Cardiac muscle cell (in vitro differentiated cells and primary cell): ENCODE results near the gene CARD10. TPM values are rescaled to one million over a fixed set of nuclear protein-coding genes. Genes with fewer than 3 reads are reported as not detected.

ENCODE experiments used
- DNase-seq, 2 donors: peaks; one replicate each; pipeline versions ENCODE4 v3.0.0 to v3.0.0-alpha.2; 2010 to 2017; ENCODE audit warnings: low read depth in 1 of 2, low spot score in 1 of 2
- H3K27ac ChIP-seq: fragments of 200-600 bp; sonication (generic); 2 replicates; pipeline ENCODE4 v1.5.1; 2016
- H3K27me3 ChIP-seq: fragments of 200-600 bp; sonication (generic); 2 replicates; pipeline ENCODE4 v1.6.0; 2016; ENCODE audit warnings: control low read depth
- H3K36me3 ChIP-seq: fragments of 200-600 bp; sonication (generic); 2 replicates; pipeline ENCODE4 v1.5.1; 2016; ENCODE audit warnings: control low read depth
- H3K4me1 ChIP-seq: fragments of 200-600 bp; sonication (generic); 2 replicates; pipeline ENCODE4 v1.8.1; 2017; ENCODE audit warnings: low read depth, mild to moderate bottlenecking, mixed run types
- H3K4me3 ChIP-seq: fragments of 200-600 bp; sonication (generic); 2 replicates; pipeline ENCODE4 v1.5.1; 2016; ENCODE audit warnings: mild to moderate bottlenecking
- H3K9me3 ChIP-seq: fragments of 200-600 bp; sonication (generic); 2 replicates; pipeline ENCODE4 v1.5.1; 2017; ENCODE audit warnings: low read depth, mild to moderate bottlenecking, control low read depth
- CTCF ChIP-seq: IDR thresholded peaks from 2 replicates; pipeline ENCODE4 v1.5.1; 2012; ENCODE audit warnings: low read depth, mild to moderate bottlenecking, low read length
- polyA plus RNA-seq: library from polyadenylated mRNA; unstranded; fragments of >200 nt; fragmentation: Nextera tagmentation; extraction: Ambion mirVana; gene quantifications from 2 replicates; pipeline ENCODE4 v1.2.1, GENCODE V29; 2016
- total RNA-seq: library from RNA; depleted of rRNA; stranded (reverse); fragments of >200 nt; gene quantifications from 2 replicates; pipeline ENCODE4 v1.2.3, GENCODE V29; 2016

CARD10 gene
- total and polyA plus RNA-seq, 2 experiments from 2014 or later, result 2.1 to 4.5 TPM

- no peak for DNase-seq
- H3K36me3 ChIP-seq, result no peaks in the 10 kb centered on the region
- no peaks in the 10 kb centered on the region for H3K27me3 ChIP-seq
- TF ChIP-seq CTCF, result no peak
- H3K4me3 ChIP-seq, result no peak overlapping the region
- H3K9me3 ChIP-seq, result no peaks in the 10 kb centered on the region
- H3K27ac ChIP-seq, result no peak overlapping the region
- H3K4me1 ChIP-seq, result peaks cover 40% of the 10 kb centered on the region
These were observed 31.6 kb downstream of the CARD10 start for GRCh38 chr22:37487571-37487970.

DNA sequence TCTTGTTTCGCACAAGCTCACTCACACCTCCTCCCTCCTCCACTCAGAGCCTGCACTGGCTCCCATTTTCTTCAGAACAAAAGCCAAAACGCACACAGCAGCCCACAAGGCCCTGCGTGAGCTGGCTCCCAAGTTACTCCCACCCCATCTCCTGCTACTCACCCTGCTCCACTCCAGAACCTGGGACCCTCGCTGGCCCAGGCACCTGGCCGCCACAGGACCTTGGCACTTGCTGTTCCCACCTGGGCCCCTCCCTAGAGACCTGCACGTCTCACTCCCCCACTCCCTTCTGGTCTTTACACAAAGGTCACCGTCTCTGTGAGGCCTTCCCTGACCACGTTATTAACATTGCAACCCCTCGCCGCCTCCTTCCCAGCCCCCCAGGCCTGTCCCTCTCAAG lies 32.1 kb downstream of the CARD10 start:
- H3K9me3 ChIP-seq, result no peaks in the 10 kb centered on the region
- H3K36me3 ChIP-seq, result no peaks in the 10 kb centered on the region
- DNase-seq, result no peak
- no peak overlapping the region for H3K27ac ChIP-seq
- TF ChIP-seq CTCF, result no peak
- no peak overlapping the region for H3K4me3 ChIP-seq
- peaks cover 40% of the 10 kb centered on the region for H3K4me1 ChIP-seq
- no peaks in the 10 kb centered on the region for H3K27me3 ChIP-seq

- Histone ChIP-seq H3K36me3 (no peaks in the 10 kb centered on the region), H3K27me3 (no peaks in the 10 kb centered on the region), H3K27ac (no peak within 1 kb of the TSS), H3K4me1 (peaks cover 40% of the 10 kb centered on the region), H3K4me3 (no peak within 1 kb of the TSS), H3K9me3 (no peaks in the 10 kb centered on the region)
- DNase-seq, result peak; percentile 25 to 71
- TF ChIP-seq CTCF, result no peak
These were observed 32.9 kb downstream of the CARD10 start, which contains the start of gene MFNG for GRCh38 chr22:37486224-37486845. Gene MFNG, minus strand, starts transcription at chr22:37486384. Its CDS starts 207 bp downstream, at chr22:37486177.

- no peak overlapping the region for H3K4me3 ChIP-seq
- TF ChIP-seq CTCF, result no peak
These were observed 33.6 kb downstream of the CARD10 start for GRCh38 chr22:37485395-37486223.

DNA sequence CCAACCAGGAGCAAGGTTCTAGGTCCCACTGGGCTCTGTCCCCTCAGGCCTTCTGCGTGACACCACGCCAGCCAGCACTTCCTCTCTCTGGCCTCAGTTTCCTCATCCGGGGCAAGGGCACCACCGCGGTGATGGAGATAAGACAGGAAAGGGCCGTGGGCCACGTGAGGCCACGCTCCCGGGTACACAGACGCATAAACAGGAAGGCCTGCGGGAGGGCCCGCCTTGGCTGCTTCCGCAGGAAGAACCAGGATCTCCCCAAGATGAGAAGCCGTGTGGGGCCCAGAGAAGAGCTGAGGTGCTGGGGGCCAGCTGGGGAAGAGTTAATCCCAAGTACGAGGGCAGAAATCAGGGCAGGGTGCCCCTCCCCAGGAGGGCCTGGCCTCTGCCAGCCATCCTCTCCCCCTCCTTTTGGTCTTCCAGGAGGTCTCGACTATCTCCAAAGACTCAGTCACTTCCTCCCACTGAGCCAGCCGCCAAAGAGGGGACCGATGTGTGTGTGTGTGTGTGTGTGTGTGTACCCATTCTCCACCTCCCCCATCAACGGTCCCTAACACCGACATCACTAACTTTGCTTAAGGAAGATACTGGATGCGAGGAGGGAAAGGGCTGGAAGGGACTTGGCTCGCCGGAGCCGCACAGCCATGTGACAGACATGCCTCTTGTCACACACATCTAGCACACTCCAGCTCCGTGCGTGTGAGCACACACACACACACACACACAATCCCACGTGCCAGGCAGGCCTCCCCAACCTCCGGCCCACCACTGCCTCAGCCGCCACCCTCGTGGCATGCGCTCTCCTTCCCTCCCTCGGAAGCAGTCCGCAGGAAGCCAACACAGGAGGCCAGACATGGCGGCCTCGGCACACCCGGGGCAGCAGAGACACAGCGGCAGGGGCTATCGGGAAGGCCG lies 34.5 kb downstream of the CARD10 start:
- H3K4me1 ChIP-seq, result peaks cover 39% of the 10 kb centered on the region

More at GRCh38 chr22:37485395-37486223, 33.6 kb downstream of the CARD10 start:
- H3K36me3 ChIP-seq, result no peaks in the 10 kb centered on the region
- H3K27me3 ChIP-seq, result no peaks in the 10 kb centered on the region
- no peaks in the 10 kb centered on the region for H3K9me3 ChIP-seq
- H3K4me1 ChIP-seq, result peaks cover 40% of the 10 kb centered on the region
- DNase-seq, result no peak
- no peak overlapping the region for H3K27ac ChIP-seq

More for the DNA sequence above, 34.5 kb downstream of the CARD10 start:
- no peak for DNase-seq
- Histone ChIP-seq H3K4me3 (no peak overlapping the region), H3K9me3 (no peaks in the 10 kb centered on the region), H3K36me3 (no peaks in the 10 kb centered on the region), H3K27me3 (no peaks in the 10 kb centered on the region), H3K27ac (no peak overlapping the region)
- TF ChIP-seq CTCF, result no peak
